WERI-Rb-1 (cell line): ENCODE data around the gene PHACTR1.
"Not testable (repeated sequence)": the region's sequence is repeated elsewhere in the genome, so short reads cannot be mapped to it uniquely, and the experiment has no call there.

Experiments
- DNase-seq: peaks from one replicate; pipeline ENCODE4 v3.0.0-alpha.2; 2020
- H3K27ac ChIP-seq: fragments of 250-450 bp; sonication (Bioruptor Pico); 2 replicates; pipeline ENCODE4 v1.5.1; 2020; ENCODE audit warnings: mild to moderate bottlenecking, moderate library complexity
- H3K27me3 ChIP-seq: fragments of 250-450 bp; sonication (Bioruptor Pico); 2 replicates; pipeline ENCODE4 v1.5.1; 2021; ENCODE audit warnings: mild to moderate bottlenecking, low read depth, moderate library complexity; ENCODE audit not compliant: insufficient read depth, severe bottlenecking
- H3K36me3 ChIP-seq: fragments of 250-450 bp; sonication (Bioruptor Pico); 2 replicates; pipeline ENCODE4 v1.5.1; 2020; ENCODE audit warnings: mild to moderate bottlenecking, moderate library complexity
- H3K4me3 ChIP-seq: 2 replicates; pipeline ENCODE4 v1.5.1; 2011; ENCODE audit warnings: low read depth, mild to moderate bottlenecking, control low read depth, low read length
- H3K9me3 ChIP-seq: fragments of 250-450 bp; sonication (Bioruptor Pico); 2 replicates; pipeline ENCODE4 v1.5.1; 2021; ENCODE audit warnings: mild to moderate bottlenecking, moderate library complexity; ENCODE audit not compliant: severe bottlenecking
- CTCF ChIP-seq: IDR thresholded peaks from 2 replicates; pipeline ENCODE4 v1.5.1; 2011; ENCODE audit warnings: low read depth, mild to moderate bottlenecking, control low read depth, inconsistent platforms, low read length

Gene PHACTR1

GRCh38 chr6:13124131-13124530 is 407.6 kb downstream of the PHACTR1 start:
- H3K27me3 ChIP-seq = no peaks in the 10 kb centered on the region
- no peak overlapping the region for H3K27ac ChIP-seq
- no peaks in the 10 kb centered on the region for H3K36me3 ChIP-seq
- no peak for TF ChIP-seq CTCF
- no peak overlapping the region for H3K4me3 ChIP-seq
- no peak for DNase-seq
- no peaks in the 10 kb centered on the region for H3K9me3 ChIP-seq

GRCh38 chr6:13125841-13126240 is 409.3 kb downstream of the PHACTR1 start:
- DNase-seq = no peak

GRCh38 chr6:13131935-13132661 is 415.5 kb downstream of the PHACTR1 start:
- Histone ChIP-seq H3K4me3 (no peak overlapping the region), H3K9me3 (peaks cover 4% of the 10 kb centered on the region), H3K27ac (no peak overlapping the region), H3K36me3 (no peaks in the 10 kb centered on the region), H3K27me3 (no peaks in the 10 kb centered on the region)
- TF ChIP-seq CTCF = no peak
- DNase-seq = no peak

More at GRCh38 chr6:13125841-13126240, 409.3 kb downstream of the PHACTR1 start:
- no peak for TF ChIP-seq CTCF
- Histone ChIP-seq H3K9me3 (no peaks in the 10 kb centered on the region), H3K4me3 (no peak overlapping the region), H3K27me3 (no peaks in the 10 kb centered on the region), H3K36me3 (no peaks in the 10 kb centered on the region), H3K27ac (no peak overlapping the region)

GRCh38 chr6:13133894-13134293 is 417.3 kb downstream of the PHACTR1 start:
- not testable (repeated sequence) for H3K4me3 ChIP-seq, DNase-seq, H3K27ac ChIP-seq, H3K36me3 ChIP-seq, H3K27me3 ChIP-seq, H3K9me3 ChIP-seq

- Histone ChIP-seq H3K9me3 (peaks cover 4% of the 10 kb centered on the region), H3K27me3 (no peaks in the 10 kb centered on the region), H3K4me3 (peak overlapping the region; percentile 19; the same call in 1 of the 2 replicates), H3K36me3 (no peaks in the 10 kb centered on the region), H3K27ac (no peak overlapping the region)
- TF ChIP-seq CTCF = peak; percentile 29
- DNase-seq = peak; percentile 91
Observed at GRCh38 chr6:13135152-13135551, 418.6 kb downstream of the PHACTR1 start.

GRCh38 chr6:13139119-13139518 is 422.6 kb downstream of the PHACTR1 start:
- Histone ChIP-seq H3K9me3 (no peaks in the 10 kb centered on the region), H3K36me3 (no peaks in the 10 kb centered on the region), H3K27me3 (no peaks in the 10 kb centered on the region), H3K4me3 (no peak overlapping the region), H3K27ac (no peak overlapping the region)
- TF ChIP-seq CTCF = no peak
- no peak for DNase-seq
